GM12873 (cell line): ENCODE results near the gene SPRR2A.

ENCODE experiments used
- CTCF ChIP-seq: IDR thresholded peaks from 2 replicates; pipeline ENCODE4 v1.5.1; 2012; ENCODE audit warnings: low read depth, mild to moderate bottlenecking, moderate library complexity, low read length, control low read depth; ENCODE audit not compliant: insufficient read depth; ENCODE audit errors: missing control alignments

SPRR2A gene

GRCh38 chr1:153072806-153073726 lies 15.8 kb upstream of the SPRR2A start:
- no peak for TF ChIP-seq CTCF

- TF ChIP-seq CTCF, result no peak
These were observed 14.2 kb upstream of the SPRR2A start, which contains the start of gene SPRR2B for GRCh38 chr1:153071511-153071910. Gene SPRR2B (minus strand): TSS chr1:153071611. CDS start chr1:153070839, 772 bp downstream.

GRCh38 chr1:153070243-153070642 lies 12.9 kb upstream of the SPRR2A start:
- no peak for TF ChIP-seq CTCF

GRCh38 chr1:153058826-153059784 lies 1.8 kb upstream of the SPRR2A start:
- no peak for TF ChIP-seq CTCF

- TF ChIP-seq CTCF, result no peak
These were observed 842 bp upstream of the SPRR2A start for GRCh38 chr1:153058154-153058553.

GRCh38 chr1:153049211-153049610 lies 8.1 kb downstream of the SPRR2A start:
- TF ChIP-seq CTCF, result no peak
